G401.6 (cell line): ENCODE results near the gene BACH2.

ENCODE experiments used
- FAIRE-seq: peaks from 2 replicates; lab custom pipeline; 2012; peaks lifted over from hg19 to GRCh38; lab: Jason Lieb, UNC

The BACH2 gene

GRCh38 chr6:90093558-90094073, 203.0 kb downstream of the BACH2 start:
- no peak for FAIRE-seq

- no peak for FAIRE-seq
Observed at GRCh38 chr6:90090866-90091265, 205.8 kb downstream of the BACH2 start.

GRCh38 chr6:90088009-90088408, 208.6 kb downstream of the BACH2 start:
- no peak for FAIRE-seq

GRCh38 chr6:90087106-90087833, 209.4 kb downstream of the BACH2 start:
- no peak for FAIRE-seq

GRCh38 chr6:90086517-90086916, 210.1 kb downstream of the BACH2 start:
- no peak for FAIRE-seq

- FAIRE-seq: no peak
Observed at GRCh38 chr6:90083891-90084290, 212.8 kb downstream of the BACH2 start.

- no peak for FAIRE-seq
Observed at GRCh38 chr6:90082847-90083246, 213.8 kb downstream of the BACH2 start.

- no peak for FAIRE-seq
Observed at GRCh38 chr6:90080876-90081481, 215.7 kb downstream of the BACH2 start.

- FAIRE-seq: no peak
Observed at GRCh38 chr6:90079560-90080490, 216.8 kb downstream of the BACH2 start.

GRCh38 chr6:90078513-90079289, 217.9 kb downstream of the BACH2 start:
- no peak for FAIRE-seq

GRCh38 chr6:90076511-90077415, 219.9 kb downstream of the BACH2 start:
- FAIRE-seq: no peak

- FAIRE-seq: no peak
Observed at GRCh38 chr6:90074161-90074850, 222.3 kb downstream of the BACH2 start.

GRCh38 chr6:90072935-90073464, 223.6 kb downstream of the BACH2 start:
- no peak for FAIRE-seq

- no peak for FAIRE-seq
Observed at GRCh38 chr6:90072501-90072900, 224.1 kb downstream of the BACH2 start.

GRCh38 chr6:90068703-90069523, 227.7 kb downstream of the BACH2 start:
- FAIRE-seq: no peak

GRCh38 chr6:90068264-90068663, 228.4 kb downstream of the BACH2 start:
- FAIRE-seq: no peak

- FAIRE-seq: no peak
Observed at GRCh38 chr6:90066697-90067096, 229.9 kb downstream of the BACH2 start.

- no peak for FAIRE-seq
Observed at GRCh38 chr6:90065173-90065572, 231.5 kb downstream of the BACH2 start.

GRCh38 chr6:90062667-90063066, 234.0 kb downstream of the BACH2 start:
- no peak for FAIRE-seq
